ENCODE results near the gene ZBTB7C.

ZBTB7C gene

GRCh38 chr18:47993409-47993808 lies 415.8 kb downstream of the ZBTB7C start:
- TF ChIP-seq CTCF (IDR thresholded peaks at IDR 0.05; ENCODE audit: low read depth, low read length, missing control alignments), result no peak
- no peak overlapping the region for H3K4me3 ChIP-seq (ENCODE audit: low read depth, low read length)
- in situ Hi-C loops (cut with HindIII; ENCODE audit: low sequenced_read_pairs), result no loop called here
- DNase-seq (ENCODE audit: low read depth), result no peak

- DNase-seq (ENCODE audit: low read depth), result no peak
- H3K4me3 ChIP-seq (ENCODE audit: low read depth, low read length), result no peak overlapping the region
- in situ Hi-C loops (cut with HindIII; ENCODE audit: low sequenced_read_pairs), result no loop called here
- no peak for TF ChIP-seq CTCF (IDR thresholded peaks at IDR 0.05; ENCODE audit: low read depth, low read length, missing control alignments)
Measured at GRCh38 chr18:47992976-47993375, 416.2 kb downstream of the ZBTB7C start.

GRCh38 chr18:47992266-47992665 lies 416.9 kb downstream of the ZBTB7C start:
- TF ChIP-seq CTCF (IDR thresholded peaks at IDR 0.05; ENCODE audit: low read depth, low read length, missing control alignments), result no peak
- in situ Hi-C loops (cut with HindIII; ENCODE audit: low sequenced_read_pairs), result no loop called here
- DNase-seq (ENCODE audit: low read depth), result no peak

GRCh38 chr18:47990981-47991380 lies 418.2 kb downstream of the ZBTB7C start:
- no peak for TF ChIP-seq CTCF (IDR thresholded peaks at IDR 0.05; ENCODE audit: low read depth, low read length, missing control alignments)
- in situ Hi-C loops (cut with HindIII; ENCODE audit: low sequenced_read_pairs), result no loop called here
- DNase-seq (ENCODE audit: low read depth), result no peak
- no peak overlapping the region for H3K4me3 ChIP-seq (ENCODE audit: low read depth, low read length)

More at GRCh38 chr18:47992266-47992665, 416.9 kb downstream of the ZBTB7C start:
- H3K4me3 ChIP-seq (ENCODE audit: low read depth, low read length), result no peak overlapping the region

- no peak for DNase-seq (ENCODE audit: low read depth)
- H3K4me3 ChIP-seq (ENCODE audit: low read depth, low read length), result no peak overlapping the region
- TF ChIP-seq CTCF (IDR thresholded peaks at IDR 0.05; ENCODE audit: low read depth, low read length, missing control alignments), result no peak
- in situ Hi-C loops (cut with HindIII; ENCODE audit: low sequenced_read_pairs), result no loop called here
Measured at GRCh38 chr18:47987388-47987699, 421.8 kb downstream of the ZBTB7C start.

- H3K4me3 ChIP-seq (ENCODE audit: low read depth, low read length), result no peak overlapping the region
- in situ Hi-C loops (cut with HindIII; ENCODE audit: low sequenced_read_pairs), result no loop called here
- DNase-seq (ENCODE audit: low read depth), result no peak
- TF ChIP-seq CTCF (IDR thresholded peaks at IDR 0.05; ENCODE audit: low read depth, low read length, missing control alignments), result no peak
Measured at GRCh38 chr18:47986620-47987387, 422.4 kb downstream of the ZBTB7C start.
